Natural killer cell (primary cell): ENCODE results near the gene CTRB2. TPM values are rescaled to one million over a fixed set of nuclear protein-coding genes. Genes with fewer than 3 reads are reported as not detected.

Source experiments
- ATAC-seq, 3 donors: fragments of 150-1000 bp in 2 of 3; fragments of 200-7000 bp in 1 of 3; cut with Tn5 transposase; 1 replicate in 1 of 3; 2 replicates in 2 of 3; pipeline ENCODE4 v1.10.0; 2021; ENCODE audit warnings: mild to moderate bottlenecking in 2 of 3, moderate library complexity in 2 of 3
- DNase-seq, 2 donors: peaks; one replicate each; pipeline versions ENCODE4 v3.0.0 to v3.0.0-alpha.2; 2013 to 2021; ENCODE audit warnings: mixed read lengths in 1 of 2
- H3K27ac ChIP-seq: one replicate; pipeline ENCODE4 v1.5.1; 2013; ENCODE audit warnings: mild to moderate bottlenecking, low read length
- H3K27me3 ChIP-seq: one replicate; pipeline ENCODE4 v1.6.1; 2013; ENCODE audit warnings: low read length; ENCODE audit not compliant: control insufficient read depth, insufficient read depth
- H3K36me3 ChIP-seq: one replicate; pipeline ENCODE4 v1.6.1; 2013; ENCODE audit warnings: low read length; ENCODE audit not compliant: control insufficient read depth, insufficient read depth
- H3K4me1 ChIP-seq: one replicate; pipeline ENCODE4 v1.6.1; 2013; ENCODE audit warnings: low read length; ENCODE audit not compliant: control insufficient read depth, insufficient read depth
- H3K4me3 ChIP-seq: one replicate; pipeline ENCODE4 v1.5.1; 2013; ENCODE audit warnings: low read length
- H3K9me3 ChIP-seq: one replicate; pipeline ENCODE4 v1.6.1; 2013; ENCODE audit warnings: low read length; ENCODE audit not compliant: control insufficient read depth, insufficient read depth
- H3K27ac Mint-ChIP-seq, 2 donors: one replicate each; pipeline ENCODE4 v1.8.0; 2022; ENCODE audit warnings: mild to moderate bottlenecking in 2 of 2, mixed read lengths in 2 of 2, moderate library complexity in 1 of 2
- H3K27me3 Mint-ChIP-seq, 2 donors: one replicate each; pipeline ENCODE4 v1.8.0; 2022; ENCODE audit warnings: low read depth in 2 of 2, mixed read lengths in 2 of 2
- H3K36me3 Mint-ChIP-seq: one replicate; pipeline ENCODE4 v1.8.0; 2022; ENCODE audit warnings: mixed read lengths
- H3K4me1 Mint-ChIP-seq, 2 donors: one replicate each; pipeline ENCODE4 v1.8.0; 2022; ENCODE audit warnings: mixed read lengths in 2 of 2
- H3K4me3 Mint-ChIP-seq: one replicate; pipeline ENCODE4 v1.8.0; 2022; ENCODE audit warnings: mild to moderate bottlenecking, moderate library complexity, mixed read lengths
- H3K9me3 Mint-ChIP-seq, 2 donors: one replicate each; pipeline ENCODE4 v1.8.0; 2022; ENCODE audit warnings: mixed read lengths in 2 of 2
- CTCF ChIP-seq: fragments of 200-600 bp; IDR thresholded peaks from one replicate; pipeline ENCODE4 v1.8.0; 2022; ENCODE audit warnings: antibody characterized with exemption
- WGBS: methylation state at CpG from one replicate; pipeline ENCODE4 v1.1.7; 2013; ENCODE audit warnings: missing lambda C conversion rate; ENCODE audit not compliant: insufficient coverage; 5-methylcytosine and 5-hydroxymethylcytosine counted together
- intact Hi-C: fragments of 100-400 bp; cut with micrococcal nuclease; formaldehyde crosslinking; loops from one replicate; pipeline ENCODE4 v1.14.2; 2022
- total RNA-seq, 4 donors: library from RNA; stranded (reverse); fragments of 120-200 nt in 1 of 4; gene quantifications; one replicate each; pipeline versions ENCODE4 v1.2.3 to v1.2.4, GENCODE V29; 2013 to 2022

The CTRB2 gene
- total RNA-seq, 3 donors from 2014 or later (not counting 1 experiment from before 2014, with no cell fraction given), result not detected

GRCh38 chr16:75202069-75202590, 4.8 kb downstream of the CTRB2 start:
- H3K36me3 Mint-ChIP-seq, result no peaks in the 10 kb centered on the region
- no peaks in the 10 kb centered on the region for H3K36me3 ChIP-seq
- WGBS, result 91% methylated on average over 12 of the region's 13 CpGs
- no peaks in the 10 kb centered on the region for H3K9me3 Mint-ChIP-seq
- H3K4me3 Mint-ChIP-seq, result no peak overlapping the region
- TF ChIP-seq CTCF, result no peak
- no peak overlapping the region for H3K27ac Mint-ChIP-seq
- no peaks in the 10 kb centered on the region for H3K4me1 Mint-ChIP-seq
- H3K27me3 ChIP-seq, result peaks cover 2% of the 10 kb centered on the region
- ATAC-seq, result no peak
- intact Hi-C loops, result no loop called here
- H3K4me3 ChIP-seq, result no peak overlapping the region
- no peaks in the 10 kb centered on the region for H3K9me3 ChIP-seq
- H3K27ac ChIP-seq, result no peak overlapping the region
- no peak for DNase-seq
- peaks cover 14 to 25% of the 10 kb centered on the region in 2 donors for H3K27me3 Mint-ChIP-seq
- H3K4me1 ChIP-seq, result peaks cover 4% of the 10 kb centered on the region

- no peaks in the 10 kb centered on the region for H3K9me3 ChIP-seq
- 48% methylated on average over 18 of the region's 18 CpGs for WGBS
- H3K4me3 ChIP-seq, result no peak overlapping the region
- H3K36me3 Mint-ChIP-seq, result no peaks in the 10 kb centered on the region
- no peak overlapping the region for H3K4me3 Mint-ChIP-seq
- no peaks in the 10 kb centered on the region for H3K9me3 Mint-ChIP-seq
- peaks cover 2% of the 10 kb centered on the region for H3K27me3 ChIP-seq
- H3K27ac Mint-ChIP-seq, result no peak overlapping the region
- ATAC-seq (no peak), DNase-seq (no peak)
- H3K27me3 Mint-ChIP-seq, result peaks cover 20 to 29% of the 10 kb centered on the region in 2 donors
- H3K4me1 ChIP-seq, result peaks cover 4% of the 10 kb centered on the region
- no peak overlapping the region for H3K27ac ChIP-seq
- TF ChIP-seq CTCF, result no peak
- intact Hi-C loops, result loop anchor here (5.0 kb wide), 1 partner anchor 34 kb away; no protein-coding TSS in a partner anchor
- H3K4me1 Mint-ChIP-seq, result no peaks in the 10 kb centered on the region
- H3K36me3 ChIP-seq, result no peaks in the 10 kb centered on the region
Observed at GRCh38 chr16:75198135-75198600, 8.8 kb downstream of the CTRB2 start.

GRCh38 chr16:75197522-75198134, 9.3 kb downstream of the CTRB2 start:
- Mint-ChIP-seq H3K9me3 (no peaks in the 10 kb centered on the region), H3K27ac (no peak overlapping the region), H3K4me3 (no peak overlapping the region), H3K4me1 (no peaks in the 10 kb centered on the region), H3K36me3 (no peaks in the 10 kb centered on the region), H3K27me3 (peaks cover 20 to 34% of the 10 kb centered on the region in 2 donors)
- intact Hi-C loops, result loop anchor here (5.0 kb wide), 1 partner anchor 35 kb away; no protein-coding TSS in a partner anchor
- no peak for ATAC-seq
- no peaks in the 10 kb centered on the region for H3K36me3 ChIP-seq
- DNase-seq, result no peak
- peaks cover 2% of the 10 kb centered on the region for H3K27me3 ChIP-seq
- no peaks in the 10 kb centered on the region for H3K9me3 ChIP-seq
- H3K27ac ChIP-seq, result no peak overlapping the region
- no peak for TF ChIP-seq CTCF
- H3K4me3 ChIP-seq, result no peak overlapping the region
- 39% methylated on average over 14 of the region's 14 CpGs for WGBS
- H3K4me1 ChIP-seq, result peaks cover 4% of the 10 kb centered on the region
